Posterior cingulate gyrus (tissue), 11 donors: ENCODE data around the gene ZNF366.

Experiments used
- DNase-seq, 10 donors: peaks; one replicate each; pipeline versions ENCODE4 v3.0.0 to v3.0.0-alpha.2; 2020 to 2021; ENCODE audit warnings: mixed read lengths in 3 of 10
- intact Hi-C: fragments of 100-400 bp; cut with DNase I; formaldehyde crosslinking; loops from one replicate; pipeline ENCODE4 v1.15.1; 2023

ZNF366 gene

GRCh38 chr5:72447751-72448150 lies 59.5 kb downstream of the ZNF366 start:
- intact Hi-C loops: no loop called here
- no peak for DNase-seq

DNA sequence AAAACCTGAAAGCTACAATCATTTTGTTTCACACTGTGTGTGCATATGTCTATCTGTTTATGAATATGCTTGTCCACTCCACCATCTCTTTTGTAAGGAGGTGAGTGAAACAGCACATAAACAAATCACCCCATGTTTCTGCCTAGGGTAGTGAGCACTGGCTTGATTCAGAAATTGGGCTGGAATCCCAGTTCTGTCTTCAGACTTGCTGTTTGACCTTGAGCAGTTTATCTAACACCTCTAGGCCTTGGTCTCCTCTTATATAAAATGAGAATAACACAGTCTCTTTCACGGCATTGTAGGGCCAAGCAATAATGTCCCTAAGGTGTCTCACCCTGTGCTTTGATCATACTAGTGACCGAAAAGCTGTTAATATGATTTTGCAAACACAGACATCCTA lies 61.2 kb downstream of the ZNF366 start:
- intact Hi-C loops: no loop called here
- DNase-seq: no peak

DNA sequence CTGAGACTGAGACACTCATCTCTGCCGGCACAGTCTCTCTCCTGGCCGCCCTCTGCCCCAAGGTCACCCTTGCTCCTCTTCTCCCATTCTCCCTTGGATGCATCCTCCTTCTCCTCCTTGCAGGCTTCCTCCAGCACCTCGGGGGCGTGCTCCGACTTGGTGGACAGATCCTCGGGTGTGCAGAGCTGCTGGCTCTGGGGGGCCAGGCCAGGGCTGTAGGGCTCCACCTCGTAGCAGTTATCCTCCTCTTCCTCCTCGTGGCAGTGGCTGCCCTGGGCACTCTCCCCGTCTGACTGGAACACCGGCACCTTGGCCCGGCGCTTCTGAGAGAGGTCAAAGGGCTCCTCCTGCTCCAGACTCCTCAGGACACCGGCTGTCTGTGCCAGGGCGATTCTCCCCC lies 63.3 kb downstream of the ZNF366 start:
- intact Hi-C loops: no loop called here
- peak in 3 of 10 donors; percentile 7 to 80 (median 80) for DNase-seq

GRCh38 chr5:72441862-72442540 lies 65.2 kb downstream of the ZNF366 start:
- no peak for DNase-seq
- intact Hi-C loops: no loop called here

- no peak for DNase-seq
- intact Hi-C loops: no loop called here
These were observed 66.0 kb downstream of the ZNF366 start for GRCh38 chr5:72441094-72441723.

GRCh38 chr5:72440207-72440638 lies 67.0 kb downstream of the ZNF366 start:
- intact Hi-C loops: no loop called here
- DNase-seq: no peak

DNA sequence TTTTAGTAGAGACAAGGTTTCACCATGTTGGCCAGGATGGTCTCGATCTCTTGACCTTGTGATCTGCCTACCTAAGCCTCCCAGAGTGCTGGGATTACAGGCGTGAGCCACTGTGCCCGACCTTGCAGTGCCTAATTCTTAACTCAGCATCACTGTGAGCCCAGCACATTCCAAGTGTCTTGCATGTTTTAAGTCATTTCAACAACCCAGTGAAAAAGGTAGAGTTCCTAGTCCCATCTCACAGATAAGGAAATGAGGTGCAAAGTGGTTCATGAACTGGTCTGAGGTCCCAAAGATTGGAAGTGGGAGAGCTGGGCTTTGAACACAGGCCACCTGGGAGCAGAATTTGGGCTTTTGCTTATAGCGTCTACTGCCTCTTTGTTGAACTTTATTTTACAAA lies 68.0 kb downstream of the ZNF366 start:
- DNase-seq: no peak
- intact Hi-C loops: no loop called here

DNA sequence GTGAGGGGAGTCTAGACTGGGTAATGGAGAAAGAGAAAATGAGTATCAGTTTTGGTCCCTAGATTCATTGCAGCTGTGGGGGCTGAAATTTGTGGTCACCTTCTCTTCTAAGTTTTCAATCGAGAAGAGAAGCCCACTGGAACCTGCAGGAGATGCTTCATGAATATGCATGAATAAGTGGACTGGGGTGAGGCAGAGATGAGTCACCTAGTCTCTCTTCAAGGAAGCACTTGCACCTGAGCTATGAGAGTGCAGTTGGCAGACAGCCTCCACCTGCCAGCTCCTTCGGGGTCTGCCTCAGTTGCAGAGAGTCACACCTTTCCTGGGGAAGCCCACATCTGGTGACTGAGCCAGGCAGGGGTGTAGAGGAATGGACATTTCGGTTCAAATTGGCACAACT lies 69.1 kb downstream of the ZNF366 start:
- intact Hi-C loops: no loop called here
- DNase-seq: no peak

- DNase-seq: no peak
- intact Hi-C loops: no loop called here
These were observed 70.3 kb downstream of the ZNF366 start for GRCh38 chr5:72436796-72437471.

GRCh38 chr5:72434781-72435437 lies 72.3 kb downstream of the ZNF366 start:
- DNase-seq: no peak
- intact Hi-C loops: no loop called here

DNA sequence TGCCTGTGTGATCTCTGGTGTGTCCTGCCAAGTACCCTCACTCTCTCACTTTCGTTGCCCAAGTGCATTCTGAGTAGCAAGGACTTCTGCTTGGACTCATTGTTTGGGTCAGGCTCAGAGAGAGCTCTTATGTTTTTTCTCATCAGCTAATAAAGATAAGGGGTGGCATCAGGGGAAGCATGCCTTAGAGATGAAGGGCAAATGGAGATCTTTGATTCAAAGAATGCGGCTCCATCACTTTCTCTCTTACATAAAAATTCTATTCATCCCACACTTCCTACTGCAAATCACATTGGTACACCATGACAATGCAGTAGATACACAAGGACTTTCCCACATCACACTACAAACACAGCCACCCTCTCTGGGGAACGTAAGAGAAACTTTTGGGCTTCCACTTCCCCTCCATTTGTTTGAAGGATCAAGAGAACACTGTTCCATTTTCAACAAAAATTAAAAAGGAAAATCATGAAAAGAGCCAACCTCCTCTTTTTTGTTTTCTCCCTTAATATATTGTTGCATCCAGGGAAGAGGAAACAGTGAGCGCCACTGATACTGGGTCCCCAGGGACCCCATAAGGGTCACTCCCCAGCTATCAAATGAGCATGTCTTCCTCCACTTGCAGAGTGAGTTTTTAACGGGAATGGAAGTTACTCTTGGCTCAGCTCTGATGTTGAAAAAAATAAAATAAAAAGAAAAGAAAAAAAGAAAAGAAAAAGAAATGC lies 73.0 kb downstream of the ZNF366 start:
- DNase-seq: no peak
- intact Hi-C loops: no loop called here

DNA sequence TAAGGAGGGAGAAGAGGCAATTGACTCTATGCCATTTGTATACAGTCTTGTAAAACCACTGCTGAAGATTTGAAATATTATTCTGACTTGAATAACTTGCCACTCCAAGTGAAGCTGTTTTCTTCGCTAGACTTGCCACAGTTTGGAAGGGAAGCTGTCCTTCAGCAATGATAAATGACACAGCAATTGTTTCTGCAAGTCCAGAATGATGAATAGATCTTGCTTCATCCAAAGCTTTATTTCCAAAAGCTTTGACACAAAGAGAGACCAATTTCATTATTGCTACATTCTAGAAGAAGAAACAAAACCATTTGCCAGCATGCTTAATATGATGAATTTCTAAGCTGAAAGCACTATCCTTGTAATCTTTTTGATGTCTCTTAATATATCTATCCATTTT lies 73.7 kb downstream of the ZNF366 start:
- intact Hi-C loops: no loop called here
- no peak for DNase-seq

DNA sequence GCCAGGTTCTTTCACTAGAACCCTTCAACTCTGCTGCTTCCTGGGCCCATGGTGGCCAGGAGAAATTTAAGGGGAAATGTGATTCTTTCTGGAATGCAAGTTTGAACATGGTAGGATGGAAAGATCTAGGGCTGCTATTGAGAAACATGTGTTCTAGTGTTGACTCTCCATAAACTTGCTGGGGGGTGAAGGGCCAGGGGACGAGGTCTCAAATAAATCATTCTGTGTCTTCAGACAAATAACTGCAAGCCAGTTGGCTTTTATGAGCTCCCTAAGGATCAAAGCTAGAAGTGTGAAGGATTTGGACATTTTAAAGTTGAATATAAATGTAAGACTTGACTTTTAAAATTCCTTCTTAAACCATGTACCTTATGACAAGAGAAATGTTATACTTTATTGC lies 78.5 kb downstream of the ZNF366 start:
- no peak for DNase-seq
- intact Hi-C loops: no loop called here

DNA sequence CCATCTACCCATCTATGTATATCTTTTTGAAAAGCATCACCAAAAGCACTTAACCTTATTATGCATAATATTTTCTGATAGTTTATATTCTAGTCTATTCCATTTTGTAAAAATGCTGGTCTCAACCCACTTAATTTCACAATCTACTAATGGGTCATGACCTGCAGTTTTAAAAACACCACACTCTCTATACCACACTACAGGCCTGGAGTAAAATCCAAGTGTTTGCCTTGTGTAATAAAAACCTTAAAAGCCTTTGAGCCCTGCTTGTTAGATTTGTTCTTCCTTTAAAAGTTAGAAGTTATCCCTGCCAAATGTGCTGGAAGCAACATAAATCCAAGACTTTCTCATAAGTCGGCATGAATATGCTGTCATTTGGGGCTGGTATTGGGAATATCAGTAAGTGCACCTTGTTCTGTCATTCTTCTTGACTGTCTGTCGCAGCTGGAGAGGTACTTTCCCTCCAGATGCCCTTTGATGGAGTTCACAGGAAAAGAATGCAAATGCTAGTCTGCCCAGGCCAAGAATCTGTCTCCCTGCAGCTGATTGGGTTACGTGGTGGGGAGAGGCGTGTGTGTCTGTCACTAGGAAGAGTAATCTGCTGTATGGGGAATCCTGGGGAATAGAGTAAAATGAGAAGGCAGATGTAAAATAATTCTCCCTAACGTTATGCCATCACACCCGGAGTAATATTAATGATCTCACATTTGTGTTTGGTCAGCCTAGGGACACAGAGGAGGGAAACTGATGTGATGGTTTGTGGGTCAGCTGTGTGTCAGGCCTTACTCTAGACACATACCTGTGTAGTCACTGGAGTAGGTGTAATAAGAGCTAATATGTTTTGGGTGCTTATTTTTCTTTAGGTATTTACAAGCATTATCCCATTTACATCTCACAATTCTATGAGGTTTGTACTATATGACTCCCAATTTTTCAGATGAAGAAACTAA lies 79.4 kb downstream of the ZNF366 start:
- intact Hi-C loops: no loop called here
- DNase-seq: no peak

GRCh38 chr5:72427016-72427415 lies 80.2 kb downstream of the ZNF366 start:
- intact Hi-C loops: no loop called here
- no peak for DNase-seq

DNA sequence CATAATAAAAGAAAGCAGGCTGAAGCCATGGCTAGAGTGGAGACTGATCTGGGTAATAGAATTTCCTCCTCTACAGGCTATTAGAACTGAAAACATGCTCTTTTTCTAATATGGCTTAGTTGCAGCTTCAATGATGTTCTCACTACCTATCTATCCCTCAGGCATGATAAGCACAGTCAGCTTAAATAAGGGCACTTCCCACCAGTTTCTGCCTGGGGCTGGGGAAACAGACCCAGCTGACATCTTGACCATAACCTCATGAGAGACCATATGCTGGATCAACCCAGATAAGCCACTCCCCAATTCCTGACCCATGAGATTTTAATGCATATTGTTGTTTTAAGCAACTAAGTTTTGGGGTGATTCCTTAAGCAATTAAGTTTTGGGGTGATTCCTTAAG lies 81.2 kb downstream of the ZNF366 start:
- intact Hi-C loops: no loop called here
- no peak for DNase-seq

GRCh38 chr5:72418271-72418670 lies 88.9 kb downstream of the ZNF366 start:
- intact Hi-C loops: no loop called here
- DNase-seq: no peak

DNA sequence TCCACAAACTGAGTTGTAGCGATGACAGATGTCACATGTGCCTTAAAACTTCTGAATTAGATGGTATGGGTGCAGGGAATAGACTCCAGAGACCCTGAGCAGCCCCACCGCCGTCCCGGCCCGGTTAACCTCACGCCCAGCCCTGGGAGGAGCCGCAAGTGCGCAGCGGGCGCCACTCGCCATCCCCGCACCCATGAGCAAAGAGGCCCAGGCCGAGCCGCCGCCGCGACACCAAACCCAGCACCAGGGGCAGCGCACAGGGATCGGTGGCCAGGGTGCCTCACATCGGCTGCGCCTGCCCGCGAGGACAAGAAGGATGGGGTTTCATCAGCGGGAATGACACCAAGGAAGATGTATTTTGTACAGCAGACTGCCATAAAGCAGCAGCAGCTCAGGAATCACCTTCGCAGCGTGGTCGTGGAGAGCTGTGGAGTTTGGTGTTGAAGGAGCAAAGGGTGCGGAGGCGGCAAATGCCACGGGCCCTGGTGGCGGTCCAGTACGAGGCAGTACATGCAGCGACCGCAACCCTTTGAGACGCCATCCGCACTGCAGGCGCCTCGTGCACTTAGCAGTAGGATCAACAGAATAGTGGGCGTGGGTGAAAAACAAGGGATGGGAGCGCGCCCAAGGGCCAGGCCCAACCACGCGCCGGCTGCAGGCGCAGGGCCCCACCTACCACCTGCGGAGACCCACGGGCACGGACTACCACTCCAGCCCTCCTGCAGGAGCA lies 89.7 kb downstream of the ZNF366 start:
- intact Hi-C loops: no loop called here
- DNase-seq: peak in 1 of 10 donors; percentile 66
